HepG2 (cell line): ENCODE results near the gene PPP1R2C. TPM values are rescaled to one million over a fixed set of nuclear protein-coding genes. Genes with fewer than 3 reads are reported as not detected.

Source experiments
- ATF7 ChIP-seq, 2 experiments: fragments of 450-650 bp in 1 of 2; sonication (generic) in 1 of 2; formaldehyde crosslinking in 1 of 2; IDR thresholded peaks; 2 replicates each; pipeline versions ENCODE4 v1.4.0 to v1.6.1; 2016 to 2020; ENCODE audit warnings: antibody characterized with exemption in 1 of 2, mild to moderate bottlenecking in 1 of 2, missing genetic modification reagents in 1 of 2
- CHD2 ChIP-seq: IDR thresholded peaks from 2 replicates; pipeline ENCODE4 v1.6.1; 2011; ENCODE audit warnings: low read depth, low read length, improper control_type of control experiment
- GFI1 ChIP-seq: sonication (generic); formaldehyde crosslinking; IDR thresholded peaks from 2 replicates; pipeline ENCODE4 v1.5.0; 2020; ENCODE audit warnings: missing genetic modification reagents, mild to moderate bottlenecking, borderline replicate concordance
- SNAPC2 ChIP-seq: sonication (generic); formaldehyde crosslinking; IDR thresholded peaks from 2 replicates; pipeline ENCODE4 v1.8.1; 2022; ENCODE audit warnings: mild to moderate bottlenecking, missing genetic modification reagents
- SP4 ChIP-seq: sonication (generic); formaldehyde crosslinking; IDR thresholded peaks from 2 replicates; pipeline ENCODE4 v1.8.1; 2023; ENCODE audit warnings: mild to moderate bottlenecking, missing genetic modification reagents
- ZBTB7B ChIP-seq: sonication (generic); formaldehyde crosslinking; IDR thresholded peaks from 2 replicates; pipeline ENCODE4 v1.4.0; 2020; ENCODE audit warnings: missing genetic modification reagents
- ZNF17 ChIP-seq: sonication (generic); formaldehyde crosslinking; IDR thresholded peaks from 2 replicates; pipeline ENCODE4 v1.5.0; 2020; ENCODE audit warnings: mild to moderate bottlenecking, missing genetic modification reagents
- ZNF264 ChIP-seq: sonication (generic); formaldehyde crosslinking; IDR thresholded peaks from 2 replicates; pipeline ENCODE4 v1.4.0; 2020; ENCODE audit warnings: missing genetic modification reagents
- ZSCAN31 ChIP-seq: sonication (generic); formaldehyde crosslinking; IDR thresholded peaks from 2 replicates; pipeline ENCODE4 v1.5.0; 2020; ENCODE audit warnings: low read depth, mild to moderate bottlenecking, missing genetic modification reagents
- polyA plus RNA-seq, 8 experiments: library from polyadenylated mRNA; depleted of rRNA in 3 of 8; stranded (reverse) in 7 of 8; unstranded in 1 of 8; fragments of >200 nt; fragmentation: Illumina TruSeq in 4 of 8; extraction: Trizol in 4 of 8; gene quantifications; 2 replicates each; pipeline versions ENCODE4 v1.2.1 to v1.2.3, GENCODE V29; 2011 to 2016; ENCODE audit warnings: low read depth in 4 of 8, missing spikeins in 1 of 8, mixed read lengths in 1 of 8; ENCODE audit not compliant: insufficient read depth in 1 of 8
- total RNA-seq, 5 experiments: library from RNA; depleted of rRNA; stranded (reverse); fragments of >200 nt; fragmentation: Illumina TruSeq; extraction: Trizol; gene quantifications; 2 replicates each; pipeline ENCODE4 v1.2.3, GENCODE V29; 2016; ENCODE audit warnings: low read depth in 1 of 5
- TF ChIP-seq, protein P1 (sequence below): sonication (generic); formaldehyde crosslinking; conservative IDR thresholded peaks from 2 replicates; pipeline ENCODE4 v1.5.0; 2020; ENCODE audit warnings: missing genetic modification reagents
- TF ChIP-seq, protein P2 (sequence below): sonication (generic); formaldehyde crosslinking; conservative IDR thresholded peaks from 2 replicates; pipeline ENCODE4 v1.4.0; 2020; ENCODE audit warnings: missing genetic modification reagents
- TF ChIP-seq, protein P3 (sequence below): sonication (generic); formaldehyde crosslinking; IDR thresholded peaks from 2 replicates; pipeline ENCODE4 v1.4.0; 2020; ENCODE audit warnings: missing genetic modification reagents, borderline replicate concordance
- TF ChIP-seq, protein P4 (sequence below): IDR thresholded peaks from 2 replicates; pipeline ENCODE4 v1.6.1; 2016; ENCODE audit warnings: mild to moderate bottlenecking

The PPP1R2C gene
- total and polyA plus RNA-seq, 2 of the 13 experiments (the other 11 are each of a cell fraction or from before 2014, with no cell fraction given), result not detected

DNA sequence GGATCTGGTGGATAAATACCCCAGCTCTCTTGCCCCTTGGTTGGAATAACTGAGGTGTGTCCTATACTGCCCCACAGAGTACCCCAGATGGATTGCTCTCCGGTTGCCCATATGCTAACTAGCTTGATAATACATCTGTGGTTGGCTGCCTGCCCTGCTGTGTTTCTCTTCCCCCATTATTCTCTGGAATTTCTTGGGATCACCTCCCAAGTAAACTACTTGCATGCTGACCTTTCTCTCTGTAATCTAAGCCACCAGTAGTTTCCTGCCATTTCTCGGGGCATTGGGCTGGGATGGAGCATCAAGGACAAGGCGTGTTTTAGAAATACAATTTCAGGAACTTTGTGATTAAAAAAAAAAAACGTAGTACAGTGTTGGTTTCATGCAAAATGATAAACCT is 25.2 kb downstream of the PPP1R2C start (continued):
- TF ChIP-seq CHD2, result no peak
- no peak for TF ChIP-seq ZNF264 (CRISPR knock-in tag)
- no peak for TF ChIP-seq ZNF17 (CRISPR knock-in tag)
- no peak for TF ChIP-seq ATF7 (IDR thresholded peaks at IDR 0.05)
- TF ChIP-seq ATF7 (CRISPR knock-in tag; IDR thresholded peaks at IDR 0.05), result no peak
- TF ChIP-seq, protein P1, sequence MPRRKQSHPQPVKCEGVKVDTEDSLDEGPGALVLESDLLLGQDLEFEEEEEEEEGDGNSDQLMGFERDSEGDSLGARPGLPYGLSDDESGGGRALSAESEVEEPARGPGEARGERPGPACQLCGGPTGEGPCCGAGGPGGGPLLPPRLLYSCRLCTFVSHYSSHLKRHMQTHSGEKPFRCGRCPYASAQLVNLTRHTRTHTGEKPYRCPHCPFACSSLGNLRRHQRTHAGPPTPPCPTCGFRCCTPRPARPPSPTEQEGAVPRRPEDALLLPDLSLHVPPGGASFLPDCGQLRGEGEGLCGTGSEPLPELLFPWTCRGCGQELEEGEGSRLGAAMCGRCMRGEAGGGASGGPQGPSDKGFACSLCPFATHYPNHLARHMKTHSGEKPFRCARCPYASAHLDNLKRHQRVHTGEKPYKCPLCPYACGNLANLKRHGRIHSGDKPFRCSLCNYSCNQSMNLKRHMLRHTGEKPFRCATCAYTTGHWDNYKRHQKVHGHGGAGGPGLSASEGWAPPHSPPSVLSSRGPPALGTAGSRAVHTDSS (CRISPR knock-in tag), result no peak
- no peak for TF ChIP-seq SNAPC2 (CRISPR knock-in tag)
- no peak for TF ChIP-seq SP4 (CRISPR knock-in tag)
- TF ChIP-seq, protein P2, sequence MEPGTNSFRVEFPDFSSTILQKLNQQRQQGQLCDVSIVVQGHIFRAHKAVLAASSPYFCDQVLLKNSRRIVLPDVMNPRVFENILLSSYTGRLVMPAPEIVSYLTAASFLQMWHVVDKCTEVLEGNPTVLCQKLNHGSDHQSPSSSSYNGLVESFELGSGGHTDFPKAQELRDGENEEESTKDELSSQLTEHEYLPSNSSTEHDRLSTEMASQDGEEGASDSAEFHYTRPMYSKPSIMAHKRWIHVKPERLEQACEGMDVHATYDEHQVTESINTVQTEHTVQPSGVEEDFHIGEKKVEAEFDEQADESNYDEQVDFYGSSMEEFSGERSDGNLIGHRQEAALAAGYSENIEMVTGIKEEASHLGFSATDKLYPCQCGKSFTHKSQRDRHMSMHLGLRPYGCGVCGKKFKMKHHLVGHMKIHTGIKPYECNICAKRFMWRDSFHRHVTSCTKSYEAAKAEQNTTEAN (CRISPR knock-in tag), result no peak
- TF ChIP-seq ZBTB7B (CRISPR knock-in tag), result no peak
- TF ChIP-seq GFI1 (CRISPR knock-in tag), result no peak
- TF ChIP-seq, protein P3, sequence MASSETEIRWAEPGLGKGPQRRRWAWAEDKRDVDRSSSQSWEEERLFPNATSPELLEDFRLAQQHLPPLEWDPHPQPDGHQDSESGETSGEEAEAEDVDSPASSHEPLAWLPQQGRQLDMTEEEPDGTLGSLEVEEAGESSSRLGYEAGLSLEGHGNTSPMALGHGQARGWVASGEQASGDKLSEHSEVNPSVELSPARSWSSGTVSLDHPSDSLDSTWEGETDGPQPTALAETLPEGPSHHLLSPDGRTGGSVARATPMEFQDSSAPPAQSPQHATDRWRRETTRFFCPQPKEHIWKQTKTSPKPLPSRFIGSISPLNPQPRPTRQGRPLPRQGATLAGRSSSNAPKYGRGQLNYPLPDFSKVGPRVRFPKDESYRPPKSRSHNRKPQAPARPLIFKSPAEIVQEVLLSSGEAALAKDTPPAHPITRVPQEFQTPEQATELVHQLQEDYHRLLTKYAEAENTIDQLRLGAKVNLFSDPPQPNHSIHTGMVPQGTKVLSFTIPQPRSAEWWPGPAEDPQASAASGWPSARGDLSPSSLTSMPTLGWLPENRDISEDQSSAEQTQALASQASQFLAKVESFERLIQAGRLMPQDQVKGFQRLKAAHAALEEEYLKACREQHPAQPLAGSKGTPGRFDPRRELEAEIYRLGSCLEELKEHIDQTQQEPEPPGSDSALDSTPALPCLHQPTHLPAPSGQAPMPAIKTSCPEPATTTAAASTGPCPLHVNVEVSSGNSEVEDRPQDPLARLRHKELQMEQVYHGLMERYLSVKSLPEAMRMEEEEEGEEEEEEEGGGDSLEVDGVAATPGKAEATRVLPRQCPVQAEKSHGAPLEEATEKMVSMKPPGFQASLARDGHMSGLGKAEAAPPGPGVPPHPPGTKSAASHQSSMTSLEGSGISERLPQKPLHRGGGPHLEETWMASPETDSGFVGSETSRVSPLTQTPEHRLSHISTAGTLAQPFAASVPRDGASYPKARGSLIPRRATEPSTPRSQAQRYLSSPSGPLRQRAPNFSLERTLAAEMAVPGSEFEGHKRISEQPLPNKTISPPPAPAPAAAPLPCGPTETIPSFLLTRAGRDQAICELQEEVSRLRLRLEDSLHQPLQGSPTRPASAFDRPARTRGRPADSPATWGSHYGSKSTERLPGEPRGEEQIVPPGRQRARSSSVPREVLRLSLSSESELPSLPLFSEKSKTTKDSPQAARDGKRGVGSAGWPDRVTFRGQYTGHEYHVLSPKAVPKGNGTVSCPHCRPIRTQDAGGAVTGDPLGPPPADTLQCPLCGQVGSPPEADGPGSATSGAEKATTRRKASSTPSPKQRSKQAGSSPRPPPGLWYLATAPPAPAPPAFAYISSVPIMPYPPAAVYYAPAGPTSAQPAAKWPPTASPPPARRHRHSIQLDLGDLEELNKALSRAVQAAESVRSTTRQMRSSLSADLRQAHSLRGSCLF (CRISPR knock-in tag), result no peak
- no peak for TF ChIP-seq ZSCAN31 (CRISPR knock-in tag)
- TF ChIP-seq, protein P4, sequence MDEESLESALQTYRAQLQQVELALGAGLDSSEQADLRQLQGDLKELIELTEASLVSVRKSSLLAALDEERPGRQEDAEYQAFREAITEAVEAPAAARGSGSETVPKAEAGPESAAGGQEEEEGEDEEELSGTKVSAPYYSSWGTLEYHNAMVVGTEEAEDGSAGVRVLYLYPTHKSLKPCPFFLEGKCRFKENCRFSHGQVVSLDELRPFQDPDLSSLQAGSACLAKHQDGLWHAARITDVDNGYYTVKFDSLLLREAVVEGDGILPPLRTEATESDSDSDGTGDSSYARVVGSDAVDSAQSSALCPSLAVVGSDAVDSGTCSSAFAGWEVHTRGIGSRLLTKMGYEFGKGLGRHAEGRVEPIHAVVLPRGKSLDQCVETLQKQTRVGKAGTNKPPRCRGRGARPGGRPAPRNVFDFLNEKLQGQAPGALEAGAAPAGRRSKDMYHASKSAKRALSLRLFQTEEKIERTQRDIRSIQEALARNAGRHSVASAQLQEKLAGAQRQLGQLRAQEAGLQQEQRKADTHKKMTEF (CRISPR knock-in tag), result no peak
